RWPE1 (cell line): ENCODE measurements around the gene GSTT2.

ENCODE experiments used
- CTCF ChIA-PET: fragments of 350-600 bp; sonication (Branson Sonifier 250); formaldehyde crosslinking; extraction: SDS; loops from one replicate; lab custom pipeline; 2021; lab: Yijun Ruan, JAX
- POLR2A ChIA-PET: fragments of 400-600 bp; formaldehyde crosslinking; extraction: SDS; loops from one replicate; lab custom pipeline; 2020; ENCODE audit warnings: antibody characterized with exemption; ENCODE audit not compliant: low non-redundant PET; lab: Yijun Ruan, JAX
- DNase-seq: peaks from one replicate; pipeline ENCODE4 v3.0.0; 2012; ENCODE audit warnings: low spot score
- H3K27ac ChIP-seq: fragments of 450-650 bp; 2 replicates; pipeline ENCODE4 v1.5.1; 2017
- CTCF ChIP-seq: fragments of 450-650 bp; conservative IDR thresholded peaks from 2 replicates; pipeline ENCODE4 v1.5.1; 2017; ENCODE audit warnings: low read depth, mild to moderate bottlenecking

GSTT2 gene

DNA sequence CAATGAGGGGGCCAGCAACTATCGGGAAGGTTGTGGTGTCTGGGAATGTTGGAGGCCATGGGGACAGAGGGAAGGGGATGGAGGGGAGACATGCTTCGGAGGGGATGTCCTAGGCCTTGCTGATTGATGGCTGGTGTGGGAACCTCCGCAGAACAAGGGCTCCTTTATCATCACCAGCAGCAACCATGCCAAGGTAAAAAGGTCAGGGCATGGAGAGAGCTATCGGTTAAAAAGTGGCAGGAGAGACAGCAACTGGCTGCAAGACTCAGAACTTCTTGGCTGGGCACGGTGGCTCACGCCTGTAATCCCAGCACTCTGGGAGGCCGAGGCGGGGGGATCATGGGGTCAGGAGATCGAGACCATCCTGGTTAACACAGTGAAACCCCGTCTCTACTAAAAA is 22.3 kb downstream of the GSTT2 start:
- DNase-seq: no peak
- no peak overlapping the region for H3K27ac ChIP-seq
- ChIA-PET CTCF (interaction anchor here (0.7 kb wide), 1 partner anchor 27 kb away, joined by 3 read pairs; no protein-coding TSS in a partner anchor), POLR2A (no interaction called here)
- no peak for TF ChIP-seq CTCF

DNA sequence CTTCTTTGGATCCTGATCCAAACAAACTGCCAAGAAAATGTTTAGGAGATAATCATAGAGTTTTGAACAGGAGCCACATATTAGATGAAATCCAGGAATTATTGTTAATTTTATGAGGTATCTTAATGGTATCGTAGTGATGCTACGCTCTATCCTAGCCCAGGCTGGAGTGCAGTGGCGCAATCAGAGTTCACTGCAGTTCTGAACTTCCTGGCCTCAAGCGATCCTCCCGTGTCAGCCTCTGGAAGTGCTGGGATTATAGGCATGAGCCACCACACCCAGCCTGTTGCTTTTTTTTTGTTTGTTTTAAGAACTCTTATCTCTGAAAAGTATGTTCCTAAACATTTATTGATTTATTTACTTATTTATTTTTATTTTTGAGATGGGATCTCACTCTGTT is 22.9 kb downstream of the GSTT2 start:
- ChIA-PET POLR2A (no interaction called here), CTCF (interaction anchor here (0.7 kb wide), 1 partner anchor 26 kb away, joined by 3 read pairs; no protein-coding TSS in a partner anchor)
- DNase-seq: peak; percentile 5
- H3K27ac ChIP-seq: no peak overlapping the region
- no peak for TF ChIP-seq CTCF

DNA sequence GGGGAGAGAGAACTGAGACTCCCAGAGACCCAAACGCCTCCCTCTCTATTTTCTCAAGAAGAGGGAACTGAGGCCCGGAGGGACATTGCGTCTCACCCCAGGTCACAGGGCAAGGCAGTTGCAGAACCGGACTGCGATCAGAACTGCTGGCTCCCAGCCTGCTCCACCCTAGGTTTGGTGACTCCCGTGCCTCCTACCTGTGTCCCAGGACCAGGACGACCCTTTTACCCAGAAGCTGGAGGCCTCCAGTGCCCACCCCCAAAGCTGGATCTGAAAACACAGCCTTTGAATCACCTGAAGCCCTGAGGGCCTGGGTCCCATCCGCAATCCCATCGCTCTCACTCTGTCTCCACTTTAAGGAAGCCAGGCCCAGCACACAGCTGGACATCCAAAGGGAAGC is 24.0 kb downstream of the GSTT2 start:
- no peak for DNase-seq
- H3K27ac ChIP-seq: no peak overlapping the region
- TF ChIP-seq CTCF: no peak
- ChIA-PET POLR2A (no interaction called here), CTCF (no interaction called here)

DNA sequence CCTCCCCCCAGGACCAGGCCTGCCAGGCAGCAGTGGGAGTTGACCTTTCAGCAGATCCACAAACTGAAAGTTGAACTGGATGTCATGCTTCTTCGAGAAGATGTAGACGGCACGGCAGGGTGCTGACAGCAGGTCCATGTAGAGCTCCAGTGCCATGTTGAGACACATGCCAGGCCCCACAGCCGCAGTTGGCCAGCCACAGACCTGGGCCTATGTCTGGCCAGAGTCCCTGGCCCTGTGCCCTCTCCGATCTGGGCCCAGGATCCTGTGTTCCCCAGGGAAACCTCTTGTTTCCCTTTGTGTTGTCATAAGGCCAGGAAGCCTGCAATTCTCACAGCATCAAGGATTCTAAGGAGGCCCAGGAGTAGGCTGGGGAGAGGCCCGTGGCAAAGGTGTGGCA is 25.3 kb downstream of the GSTT2 start, which contains the start of gene GSTT4:
GSTT4 (minus strand) TSS at position 253 of the 400 bp plus-strand sequence; CDS start at position 156, 97 bp downstream.
- ChIA-PET CTCF (no interaction called here), POLR2A (no interaction called here)
- no peak for TF ChIP-seq CTCF
- no peak within 1 kb of the TSS for H3K27ac ChIP-seq
- DNase-seq: no peak

DNA sequence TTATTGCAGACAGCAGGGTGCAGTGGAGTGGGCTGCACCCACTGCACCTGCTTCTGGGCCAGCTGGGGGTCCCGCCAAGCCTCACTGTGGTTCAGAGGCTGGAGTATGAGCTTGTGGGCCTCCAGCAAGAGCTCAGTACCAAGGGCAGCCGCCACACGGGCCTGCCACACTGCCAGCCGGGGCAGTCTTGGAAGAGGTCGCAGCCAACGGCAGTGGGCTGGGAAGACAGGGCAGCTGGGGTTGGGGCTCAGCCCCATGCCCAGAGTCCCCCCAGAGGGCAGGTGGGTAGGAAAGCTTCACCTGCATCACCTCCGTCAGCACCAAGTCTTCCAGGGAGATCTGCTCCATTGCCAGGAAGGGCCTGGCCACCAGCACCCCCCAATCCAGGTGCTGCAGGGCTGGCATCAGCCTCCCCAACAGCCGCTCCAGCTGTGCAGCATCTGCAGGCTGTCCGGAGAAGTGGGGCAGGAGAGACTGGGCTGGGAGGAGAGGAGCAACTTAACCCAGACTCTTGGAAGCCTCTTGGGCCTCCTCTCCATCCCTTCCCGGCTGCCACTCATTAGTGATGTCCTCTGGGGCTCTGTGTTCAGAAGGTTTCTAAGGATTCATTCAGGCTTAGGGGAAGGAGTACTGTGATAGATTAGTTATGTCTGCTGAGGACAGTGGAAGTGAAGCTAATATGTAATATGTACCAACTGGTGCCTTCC is 26.4 kb downstream of the GSTT2 start:
- H3K27ac ChIP-seq: no peak overlapping the region
- ChIA-PET CTCF (no interaction called here), POLR2A (no interaction called here)
- no peak for TF ChIP-seq CTCF
- DNase-seq: no peak

DNA sequence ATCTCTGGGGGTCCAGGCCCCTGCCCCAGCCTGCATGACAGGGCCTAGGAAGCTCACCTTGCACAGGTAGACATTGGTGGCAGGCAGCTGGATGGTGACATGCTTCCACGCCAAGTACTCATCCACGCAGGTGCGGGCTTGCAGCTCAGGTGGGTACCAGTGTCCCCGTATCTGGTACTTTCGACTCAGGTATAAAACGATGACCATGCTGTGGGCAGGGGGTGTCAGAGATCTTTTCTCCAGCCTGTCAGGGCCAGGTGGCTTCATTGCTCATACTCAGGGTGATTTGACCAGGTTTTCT is 26.9 kb downstream of the GSTT2 start:
- no peak overlapping the region for H3K27ac ChIP-seq
- POLR2A ChIA-PET: no interaction called here
- no peak for TF ChIP-seq CTCF
- DNase-seq: no peak
- CTCF ChIA-PET: no interaction called here
